Gastroesophageal sphincter (tissue), 3 donors: ENCODE results near the gene OVOL2.

ENCODE experiments used
- EP300 ChIP-seq: sonication (generic); formaldehyde crosslinking; IDR thresholded peaks from one replicate; pipeline ENCODE4 v1.6.1; 2017; ENCODE audit warnings: antibody characterized with exemption, mild to moderate bottlenecking
- POLR2A ChIP-seq, 2 donors: fragments of 450-650 bp; IDR thresholded peaks; one replicate each; pipeline ENCODE4 v1.6.1; 2017; ENCODE audit warnings: antibody characterized with exemption in 2 of 2, mild to moderate bottlenecking in 2 of 2, moderate library complexity in 1 of 2
- POLR2AphosphoS5 ChIP-seq: sonication (generic); formaldehyde crosslinking; IDR thresholded peaks from one replicate; pipeline ENCODE4 v1.6.1; 2017; ENCODE audit warnings: antibody characterized with exemption
- TF ChIP-seq, protein P1 (sequence below), 4 experiments: fragments of 200-600 bp in 2 of 4; fragments of 450-650 bp in 2 of 4; sonication (generic) in 1 of 4; IDR thresholded peaks; one replicate each; pipeline ENCODE4 v1.5.1; 2017 to 2019; ENCODE audit warnings: antibody characterized with exemption in 4 of 4, mild to moderate bottlenecking in 2 of 4, moderate library complexity in 2 of 4

GRCh38 chr20:18077157-18077556 lies 19.4 kb upstream of the OVOL2 start:
- TF ChIP-seq, protein P1, sequence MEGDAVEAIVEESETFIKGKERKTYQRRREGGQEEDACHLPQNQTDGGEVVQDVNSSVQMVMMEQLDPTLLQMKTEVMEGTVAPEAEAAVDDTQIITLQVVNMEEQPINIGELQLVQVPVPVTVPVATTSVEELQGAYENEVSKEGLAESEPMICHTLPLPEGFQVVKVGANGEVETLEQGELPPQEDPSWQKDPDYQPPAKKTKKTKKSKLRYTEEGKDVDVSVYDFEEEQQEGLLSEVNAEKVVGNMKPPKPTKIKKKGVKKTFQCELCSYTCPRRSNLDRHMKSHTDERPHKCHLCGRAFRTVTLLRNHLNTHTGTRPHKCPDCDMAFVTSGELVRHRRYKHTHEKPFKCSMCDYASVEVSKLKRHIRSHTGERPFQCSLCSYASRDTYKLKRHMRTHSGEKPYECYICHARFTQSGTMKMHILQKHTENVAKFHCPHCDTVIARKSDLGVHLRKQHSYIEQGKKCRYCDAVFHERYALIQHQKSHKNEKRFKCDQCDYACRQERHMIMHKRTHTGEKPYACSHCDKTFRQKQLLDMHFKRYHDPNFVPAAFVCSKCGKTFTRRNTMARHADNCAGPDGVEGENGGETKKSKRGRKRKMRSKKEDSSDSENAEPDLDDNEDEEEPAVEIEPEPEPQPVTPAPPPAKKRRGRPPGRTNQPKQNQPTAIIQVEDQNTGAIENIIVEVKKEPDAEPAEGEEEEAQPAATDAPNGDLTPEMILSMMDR (IDR thresholded peaks at IDR 0.05) = no peak
- no peak for TF ChIP-seq POLR2AphosphoS5
- no peak for TF ChIP-seq POLR2A (IDR thresholded peaks at IDR 0.05)
- no peak for TF ChIP-seq EP300
